ENCODE results near the gene MYO15B.

MYO15B gene

DNA sequence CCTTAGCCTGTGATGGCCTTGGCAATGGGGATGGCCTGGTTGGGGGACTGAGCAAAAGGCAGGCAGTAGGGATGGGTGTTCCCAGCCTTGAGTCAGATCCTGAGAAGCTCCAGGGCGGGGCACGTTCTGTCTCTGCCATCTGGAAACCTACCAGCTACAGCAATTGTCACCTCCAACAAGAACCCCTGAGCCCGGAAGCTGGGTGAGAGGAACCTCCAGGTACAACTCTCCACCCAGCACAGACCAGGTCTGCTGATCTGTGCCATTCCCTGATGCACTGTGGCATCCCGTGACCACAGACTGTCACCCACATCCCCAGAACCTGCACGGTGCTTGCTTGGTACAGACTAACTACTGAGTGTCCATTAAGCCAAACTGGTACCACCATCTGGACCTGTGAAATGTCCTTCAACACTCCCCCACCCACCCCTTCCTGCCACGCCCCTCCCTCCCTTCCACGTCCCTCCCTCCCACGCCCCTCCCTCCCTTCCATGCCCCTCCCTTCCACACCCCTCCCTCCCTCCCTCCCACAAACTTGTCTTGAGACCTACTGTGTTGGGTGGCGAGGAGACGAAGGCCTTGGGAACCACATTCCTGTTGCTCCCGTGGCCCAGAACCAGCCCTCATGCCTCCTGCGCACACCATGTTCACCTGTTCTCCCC lies 16.6 kb downstream of the MYO15B start:
- DNase-seq, result no peak

DNA sequence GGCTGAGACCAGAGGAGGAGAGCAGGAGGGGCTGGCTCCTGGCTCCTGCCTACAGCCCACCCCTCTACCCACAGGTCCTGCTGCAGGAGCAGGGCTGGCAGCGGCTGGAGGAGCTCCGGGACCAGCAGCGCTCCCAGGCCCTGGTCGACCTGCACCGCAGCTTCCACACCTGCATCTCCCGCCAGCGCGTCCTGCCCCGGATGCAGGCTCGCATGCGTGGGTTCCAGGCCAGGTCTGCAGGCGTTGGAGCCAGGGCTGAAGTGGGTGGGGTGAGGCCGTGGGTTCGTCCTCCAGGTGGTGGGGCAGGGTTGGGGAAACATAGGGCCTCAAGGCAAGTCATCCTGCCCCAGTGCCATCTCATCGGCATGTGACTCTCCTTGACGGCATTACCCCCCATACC lies 18.2 kb downstream of the MYO15B start:
- DNase-seq, result no peak

DNA sequence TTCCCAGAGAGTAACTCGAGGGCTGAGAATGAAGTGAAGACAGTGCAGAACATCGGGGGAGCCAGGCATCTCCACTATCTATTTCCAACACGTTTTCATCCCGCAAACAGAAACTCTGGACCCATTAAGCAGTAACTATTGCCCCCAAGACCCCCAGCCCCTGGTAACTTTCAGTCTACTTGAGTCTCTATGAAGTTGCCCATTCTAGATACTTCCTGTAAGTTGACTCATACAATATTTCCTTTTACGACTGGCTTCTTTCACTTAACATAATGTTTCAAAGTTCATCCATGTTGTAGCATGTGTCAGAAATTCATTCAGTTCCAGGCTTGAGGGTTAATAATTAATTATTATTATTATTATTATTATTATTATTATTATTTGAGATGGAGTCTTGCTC lies 19.5 kb downstream of the MYO15B start:
- DNase-seq, result no peak

DNA sequence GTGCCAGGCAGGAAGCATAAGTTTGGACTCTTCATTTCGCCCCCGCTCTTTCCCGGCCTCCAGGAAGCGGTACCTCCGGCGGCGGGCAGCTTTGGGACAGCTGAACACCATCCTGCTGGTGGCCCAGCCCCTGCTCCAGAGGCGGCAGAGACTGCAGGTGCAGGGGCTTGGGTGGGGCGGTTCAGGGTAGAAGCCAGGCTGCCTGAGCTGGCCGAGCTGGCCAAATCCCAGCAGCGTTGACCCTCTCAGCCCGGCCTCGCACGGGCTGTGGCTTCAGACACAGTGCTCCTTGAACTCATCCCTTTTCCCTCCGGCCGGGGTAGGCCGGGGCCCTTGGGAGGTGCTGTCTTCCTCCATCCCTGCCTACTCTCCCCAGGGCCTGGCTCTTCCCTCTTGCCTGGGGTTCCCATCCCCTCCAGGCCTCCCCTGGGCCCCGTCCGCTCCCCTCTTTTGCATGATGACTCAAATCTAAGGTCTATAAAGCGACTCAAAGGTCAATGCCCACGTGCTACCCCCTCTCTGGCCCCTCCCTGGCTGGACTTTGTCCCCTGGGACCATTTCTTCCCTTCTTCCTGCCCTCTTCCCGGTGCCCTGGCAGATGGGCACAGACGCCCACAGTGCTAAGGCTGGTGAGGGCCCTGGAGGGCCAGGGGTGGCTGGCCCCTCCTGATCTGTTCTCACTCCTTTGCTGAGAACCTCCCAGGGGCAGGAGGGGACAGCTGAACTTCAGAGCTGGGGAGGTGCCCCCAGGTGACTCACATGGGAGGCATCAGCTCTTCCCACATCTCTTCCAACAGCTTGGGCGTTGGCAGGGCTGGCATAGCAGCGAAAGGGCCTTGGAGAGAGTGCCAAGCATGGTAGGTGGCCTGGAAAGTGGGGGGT lies 22.7 kb downstream of the MYO15B start:
- no peak for DNase-seq

DNA sequence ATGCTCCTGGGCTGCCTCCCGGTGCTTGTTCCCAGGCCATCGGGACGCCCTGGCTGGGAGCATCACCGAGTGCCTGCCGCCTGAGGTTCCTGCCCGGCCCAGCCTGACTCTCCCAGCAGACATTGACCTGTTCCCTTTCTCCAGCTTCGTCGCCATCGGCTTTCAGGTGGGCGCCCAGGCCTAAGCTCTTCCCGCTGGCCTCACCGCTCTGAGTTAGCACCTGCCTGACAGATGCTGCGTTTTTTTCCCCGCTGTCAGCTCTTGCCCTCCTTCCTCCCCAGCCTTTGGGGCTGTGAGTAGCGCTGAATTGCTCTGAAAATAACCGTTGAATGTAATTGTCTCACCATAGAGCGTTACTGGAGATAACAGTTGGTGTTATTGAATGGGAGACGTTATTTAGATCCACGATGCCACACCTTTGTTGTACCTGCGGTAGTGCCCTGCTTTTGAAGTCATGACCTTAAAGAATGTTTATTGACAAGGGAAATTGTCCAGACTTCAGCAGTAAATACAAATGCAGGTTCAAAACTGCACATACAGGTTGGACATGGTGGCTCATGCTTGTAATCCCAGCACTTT lies 24.3 kb downstream of the MYO15B start:
- DNase-seq, result no peak

DNA sequence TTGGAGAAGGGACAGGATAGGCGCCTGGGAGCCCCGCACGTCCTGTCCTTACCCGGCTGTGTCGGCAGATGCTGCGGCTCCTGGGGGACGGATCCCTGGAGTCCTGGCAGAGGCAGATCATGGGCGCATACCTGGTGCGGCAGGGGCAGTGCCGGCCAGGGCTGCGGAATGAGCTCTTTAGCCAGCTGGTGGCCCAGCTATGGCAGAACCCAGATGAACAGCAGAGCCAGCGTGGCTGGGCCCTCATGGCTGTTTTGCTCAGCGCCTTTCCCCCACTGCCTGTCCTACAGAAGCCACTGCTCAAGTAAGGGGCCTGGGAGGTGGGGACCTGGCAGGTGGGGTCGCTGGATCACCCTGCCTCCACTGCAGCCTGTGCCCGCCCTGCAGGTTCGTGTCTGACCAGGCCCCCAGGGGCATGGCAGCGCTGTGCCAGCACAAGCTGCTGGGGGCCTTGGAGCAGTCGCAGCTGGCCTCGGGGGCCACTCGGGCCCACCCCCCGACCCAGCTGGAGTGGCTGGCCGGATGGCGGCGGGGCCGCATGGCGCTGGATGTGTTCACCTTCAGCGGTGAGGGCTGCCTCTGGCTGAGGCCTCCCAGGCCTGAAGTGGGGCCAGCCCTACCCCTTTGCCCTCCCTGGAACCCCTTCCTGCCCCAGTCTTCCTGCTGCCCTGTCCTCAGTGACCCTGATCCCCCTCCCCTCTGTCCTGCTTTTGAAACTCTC lies 25.5 kb downstream of the MYO15B start:
- no peak for DNase-seq

DNA sequence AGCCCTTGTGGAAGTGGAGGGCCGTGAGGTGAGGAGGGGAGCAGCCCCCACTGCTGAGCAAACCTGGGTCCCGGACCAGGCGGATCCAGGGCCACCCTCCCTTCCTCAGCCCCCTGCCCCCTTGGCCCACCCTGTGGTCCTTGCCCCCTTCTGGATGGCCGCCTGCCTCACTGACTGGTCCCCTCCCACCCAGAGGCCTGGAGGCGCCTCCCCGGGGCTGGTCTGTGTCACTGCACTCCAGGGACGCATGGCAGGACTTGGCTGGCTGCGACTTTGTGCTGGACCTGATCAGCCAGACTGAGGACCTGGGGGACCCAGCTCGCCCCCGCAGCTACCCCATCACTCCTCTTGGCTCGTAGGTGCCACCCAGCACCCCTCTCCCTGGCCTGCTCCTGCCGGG lies 26.4 kb downstream of the MYO15B start:
- DNase-seq, result no peak

DNA sequence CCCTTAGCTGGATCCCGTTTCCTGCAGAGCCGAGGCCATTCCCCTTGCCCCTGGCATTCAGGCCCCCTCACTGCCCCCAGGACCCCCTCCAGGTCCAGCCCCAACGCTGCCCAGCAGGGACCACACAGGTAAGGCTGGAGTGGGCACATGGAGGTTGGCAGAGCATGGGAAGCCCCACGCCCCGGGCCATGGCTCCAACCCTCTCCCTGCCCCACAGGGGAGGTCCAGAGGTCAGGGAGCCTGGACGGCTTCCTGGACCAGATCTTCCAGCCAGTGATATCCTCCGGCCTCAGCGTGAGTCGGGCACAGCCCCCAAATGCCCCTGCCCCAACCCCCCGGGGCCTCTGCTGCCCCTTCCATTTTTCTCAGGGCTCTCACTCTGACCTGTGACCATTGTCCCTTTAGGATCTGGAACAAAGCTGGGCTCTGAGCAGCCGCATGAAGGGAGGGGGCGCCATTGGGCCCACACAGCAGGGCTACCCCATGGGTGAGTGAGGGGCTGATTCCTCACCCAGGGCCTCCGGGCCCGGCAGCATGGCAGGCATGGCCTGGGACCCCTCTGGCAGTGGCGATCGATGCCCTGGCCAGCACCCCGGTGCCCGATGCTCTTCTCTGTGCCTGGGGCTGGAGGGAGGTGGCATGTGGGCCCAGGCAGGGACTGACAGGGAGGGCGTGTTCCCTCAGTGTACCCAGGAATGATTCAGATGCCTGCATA lies 27.1 kb downstream of the MYO15B start:
- no peak for DNase-seq

DNA sequence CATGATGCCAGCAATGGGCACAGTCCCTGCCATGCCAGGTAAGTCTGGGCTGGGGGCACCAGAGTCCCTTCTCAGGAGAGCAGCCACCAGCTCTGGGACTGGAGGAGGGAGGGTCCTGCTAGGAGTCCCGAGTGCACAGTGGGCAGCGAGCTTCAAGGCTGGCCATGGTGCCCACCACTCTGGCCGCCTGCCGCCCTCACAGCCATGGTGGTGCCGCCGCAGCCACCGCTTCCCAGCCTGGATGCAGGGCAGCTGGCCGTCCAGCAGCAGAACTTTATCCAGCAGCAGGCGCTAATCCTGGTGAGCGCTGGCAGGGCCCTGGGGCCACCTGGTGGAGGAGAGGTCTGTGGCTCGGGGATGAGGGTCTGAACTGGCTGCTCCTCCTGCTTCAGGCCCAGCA lies 27.7 kb downstream of the MYO15B start:
- DNase-seq, result no peak

DNA sequence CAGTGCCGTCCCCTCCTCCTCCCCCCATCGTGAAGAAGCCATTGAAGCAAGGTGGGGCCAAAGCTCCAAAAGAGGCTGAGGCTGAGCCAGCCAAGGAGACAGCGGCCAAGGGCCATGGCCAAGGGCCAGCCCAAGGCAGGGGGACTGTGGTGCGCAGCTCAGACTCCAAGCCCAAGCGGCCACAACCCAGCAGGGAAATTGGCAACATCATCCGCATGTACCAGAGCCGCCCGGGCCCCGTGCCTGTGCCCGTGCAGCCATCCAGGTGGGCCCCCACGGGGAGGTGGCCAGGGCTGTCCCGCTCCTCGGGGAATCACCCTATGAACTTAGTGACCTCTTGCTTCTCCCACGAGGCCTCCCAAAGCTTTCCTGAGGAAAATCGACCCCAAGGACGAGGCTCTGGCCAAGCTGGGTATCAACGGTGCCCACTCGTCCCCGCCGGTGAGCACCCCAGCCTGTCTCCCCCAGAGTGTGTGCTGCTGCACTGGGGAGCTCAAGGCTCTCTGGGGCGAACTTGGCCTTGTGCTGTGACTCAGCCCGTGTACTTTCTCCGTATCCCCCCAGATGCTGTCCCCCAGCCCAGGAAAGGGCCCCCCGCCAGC lies 29.0 kb downstream of the MYO15B start:
- DNase-seq, result no peak

DNA sequence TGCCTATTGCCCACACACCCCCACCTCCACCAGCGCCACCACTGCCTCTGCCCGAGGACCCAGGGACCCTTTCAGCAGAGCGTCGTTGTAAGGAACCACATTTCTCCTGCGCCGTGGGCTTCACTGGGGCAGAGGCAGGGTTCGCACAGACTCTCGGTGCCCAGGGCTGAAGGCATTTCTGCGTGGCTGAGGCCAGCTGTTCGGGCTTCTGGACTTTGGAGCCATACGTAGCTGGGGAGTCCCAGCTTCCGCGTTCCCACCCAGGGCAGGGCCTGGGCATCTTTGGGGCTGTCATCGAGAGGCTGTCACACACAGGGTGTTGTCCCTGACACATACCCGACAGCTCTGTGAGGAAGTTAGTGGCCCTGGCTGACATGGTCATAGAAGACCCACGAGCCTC lies 29.6 kb downstream of the MYO15B start:
- DNase-seq, result no peak

DNA sequence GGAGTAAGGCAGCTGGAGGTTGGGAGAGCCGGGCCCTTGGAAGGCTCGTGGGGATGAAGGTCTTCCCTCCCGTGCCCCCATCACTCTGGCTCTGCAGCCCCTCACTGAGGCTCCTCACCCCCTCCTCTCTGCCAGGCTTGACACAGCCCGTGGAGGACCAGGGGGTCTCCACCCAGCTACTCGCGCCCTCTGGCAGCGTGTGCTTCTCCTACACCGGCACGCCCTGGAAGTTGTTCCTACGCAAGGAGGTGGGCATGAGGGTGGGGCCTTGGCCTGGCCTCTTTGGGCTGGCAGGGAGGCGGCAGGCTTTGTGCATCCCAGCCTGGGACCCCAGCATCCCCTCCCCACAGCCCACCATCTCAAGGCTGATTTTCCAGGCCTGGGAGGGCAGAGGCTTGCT lies 30.1 kb downstream of the MYO15B start:
- DNase-seq, result no peak

DNA sequence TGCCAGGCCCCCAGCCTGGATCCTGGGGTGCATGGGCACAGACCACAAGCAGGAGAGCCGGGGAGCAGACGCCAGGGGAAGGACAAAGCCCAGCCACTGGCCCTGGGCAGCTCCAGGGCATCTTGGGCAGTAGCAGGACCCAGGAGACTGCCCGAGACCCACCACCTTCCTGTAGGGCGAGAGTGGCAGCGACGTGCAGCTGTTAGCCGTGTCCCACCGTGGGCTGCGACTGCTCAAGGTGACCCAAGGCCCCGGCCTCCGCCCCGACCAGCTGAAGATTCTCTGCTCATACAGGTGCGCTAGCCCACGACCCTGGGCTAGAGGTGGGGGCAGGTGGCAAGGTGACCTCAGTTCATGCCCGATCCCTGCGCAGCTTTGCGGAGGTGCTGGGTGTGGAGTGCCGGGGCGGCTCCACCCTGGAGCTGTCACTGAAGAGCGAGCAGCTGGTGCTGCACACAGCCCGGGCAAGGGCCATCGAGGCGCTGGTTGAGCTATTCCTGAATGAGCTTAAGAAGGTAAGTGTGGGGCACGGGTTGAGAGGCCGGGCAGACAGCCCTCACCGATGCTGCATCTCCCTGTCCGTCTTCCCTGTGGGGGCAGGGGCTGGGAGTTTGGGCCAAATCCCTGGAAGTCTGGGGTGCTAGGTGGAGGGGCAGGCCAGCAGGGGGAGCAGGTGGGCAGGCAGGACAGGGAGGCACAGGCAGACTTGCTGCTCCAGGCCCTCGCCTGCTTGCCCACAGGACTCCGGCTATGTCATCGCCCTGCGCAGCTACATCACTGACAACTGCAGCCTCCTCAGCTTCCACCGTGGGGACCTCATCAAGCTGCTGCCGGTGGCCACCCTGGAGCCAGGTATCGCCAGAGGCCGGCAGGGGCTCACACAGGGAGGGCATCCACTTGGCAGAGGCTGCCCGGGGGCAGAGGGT lies 32.2 kb downstream of the MYO15B start:
- DNase-seq, result peak; percentile 25

DNA sequence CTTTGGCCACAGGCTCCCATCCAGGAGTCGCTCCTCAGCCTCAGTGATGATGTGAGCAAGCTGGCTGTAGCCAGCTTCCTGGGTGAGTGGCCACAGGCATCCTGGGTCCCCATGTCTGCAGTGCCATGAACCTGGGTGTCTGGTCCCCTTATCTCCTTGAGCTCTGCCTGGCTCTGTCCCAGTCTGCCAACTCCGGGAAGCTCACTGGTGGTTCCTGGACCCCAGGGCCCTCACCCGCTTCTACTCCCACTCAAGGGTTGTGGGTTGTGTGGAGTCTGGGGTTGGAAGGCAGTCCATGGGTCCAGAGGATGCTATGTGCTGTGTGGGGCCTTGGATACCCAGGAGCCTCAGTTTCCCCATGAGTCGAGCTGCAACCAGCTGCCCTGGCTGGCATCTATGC lies 33.9 kb downstream of the MYO15B start:
- no peak for DNase-seq

DNA sequence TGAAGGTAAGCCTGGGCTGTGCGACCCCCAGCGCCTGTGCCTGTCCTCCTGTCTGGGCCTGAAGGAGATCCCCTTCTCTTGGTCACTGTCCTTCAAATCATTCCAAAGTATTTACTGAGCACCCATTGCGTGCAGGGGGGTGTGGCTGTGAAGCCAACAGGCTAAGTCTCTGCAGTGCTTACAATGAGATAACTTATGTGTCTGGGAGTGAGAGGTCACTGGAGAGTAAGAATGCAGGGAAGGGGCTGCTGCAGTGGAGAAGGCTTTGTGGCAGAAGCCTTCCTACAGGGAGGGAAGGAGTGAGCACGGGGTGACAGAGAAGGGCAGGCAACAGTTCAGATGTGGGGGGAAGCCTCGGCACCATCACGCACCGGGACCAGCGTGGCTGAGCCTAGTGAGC lies 34.5 kb downstream of the MYO15B start:
- no peak for DNase-seq

DNA sequence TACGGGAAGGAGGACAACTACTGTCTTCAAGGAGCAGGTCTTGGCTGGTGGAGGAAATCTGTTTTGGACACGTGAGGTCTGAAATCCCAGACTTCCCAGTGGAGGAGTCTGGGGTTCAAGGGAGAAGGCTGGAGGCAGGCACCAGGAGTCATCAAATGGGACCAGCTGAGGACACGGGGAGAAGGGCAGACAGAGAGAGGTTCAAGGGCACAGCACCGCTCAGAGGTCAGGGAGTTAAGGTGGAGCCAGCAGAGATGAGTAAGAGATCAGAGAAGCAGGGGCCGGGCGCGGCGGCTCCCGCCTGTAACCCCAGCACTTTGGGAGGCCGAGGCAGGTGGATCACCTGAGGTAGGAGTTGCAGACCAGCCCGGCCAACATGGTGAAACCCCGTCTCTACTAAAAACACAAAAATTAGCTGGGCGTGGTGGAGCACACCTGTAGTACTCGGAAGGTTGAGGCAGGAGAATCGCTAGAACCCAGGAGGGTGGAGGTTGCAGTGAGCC lies 35.2 kb downstream of the MYO15B start:
- DNase-seq, result no peak

DNA sequence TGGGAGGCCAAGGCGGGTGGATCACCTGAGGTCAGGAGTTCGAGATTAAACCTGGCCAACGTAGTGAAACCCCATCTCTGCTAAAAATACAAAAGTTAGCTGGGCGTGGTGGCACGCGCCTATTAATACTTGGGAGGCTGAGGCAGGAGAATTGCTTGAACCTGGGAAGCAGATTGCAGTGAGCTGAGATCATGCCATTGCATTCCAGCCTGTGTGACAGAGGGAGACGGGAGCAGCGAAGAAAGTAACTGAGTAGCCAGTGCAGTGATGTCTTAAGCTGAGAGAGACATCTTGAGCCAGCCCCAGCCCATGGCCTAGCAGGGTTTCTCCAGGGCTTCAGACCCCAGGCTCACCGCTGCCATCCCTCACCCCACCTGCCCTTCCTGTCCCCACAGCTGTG lies 35.8 kb downstream of the MYO15B start:
- no peak for DNase-seq

DNA sequence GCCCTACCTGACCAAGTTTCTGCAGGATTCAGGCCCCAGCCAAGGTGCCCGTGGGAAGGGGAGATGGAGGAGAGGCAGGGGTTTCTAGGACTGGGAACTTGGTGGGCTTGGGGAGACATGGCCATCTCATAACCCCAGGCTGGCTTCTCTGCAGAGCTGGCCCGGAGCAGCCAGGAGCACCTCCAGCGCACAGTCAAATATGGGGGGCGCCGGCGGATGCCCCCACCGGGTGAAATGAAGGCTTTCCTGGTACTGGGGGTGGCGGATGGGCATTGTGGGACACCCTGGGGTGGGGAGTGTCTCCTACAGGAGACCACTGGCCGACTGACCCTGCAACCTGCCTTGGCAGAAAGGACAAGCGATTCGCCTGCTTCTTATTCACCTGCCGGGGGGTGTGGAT lies 36.4 kb downstream of the MYO15B start:
- no peak for DNase-seq

DNA sequence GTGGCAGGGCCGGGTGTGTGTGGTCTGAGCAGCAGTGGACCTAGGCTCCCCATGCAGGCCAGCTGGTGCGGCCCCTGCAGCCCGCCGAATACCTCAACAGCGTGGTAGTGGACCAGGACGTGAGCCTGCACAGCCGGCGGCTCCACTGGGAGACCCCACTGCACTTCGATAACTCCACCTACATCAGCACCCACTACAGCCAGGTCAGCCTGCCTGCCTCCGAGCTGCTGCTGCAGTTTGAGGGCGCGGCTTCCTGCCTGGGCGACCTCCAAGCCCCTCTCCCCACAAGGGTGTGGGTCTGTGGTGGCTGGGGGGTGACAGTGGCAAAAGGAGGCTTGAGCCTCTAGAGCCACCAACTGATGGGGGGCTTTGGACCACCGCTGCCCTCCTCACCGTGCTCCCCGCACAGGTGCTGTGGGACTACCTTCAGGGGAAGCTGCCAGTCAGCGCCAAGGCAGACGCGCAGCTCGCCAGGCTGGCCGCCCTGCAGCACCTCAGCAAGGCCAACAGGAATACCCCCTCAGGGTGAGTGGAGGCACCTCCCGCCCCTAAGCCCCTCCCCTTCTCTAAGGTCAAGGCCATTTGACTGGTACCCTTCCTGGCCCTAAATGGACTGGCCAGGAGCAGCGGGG lies 37.2 kb downstream of the MYO15B start:
- DNase-seq, result no peak

DNA sequence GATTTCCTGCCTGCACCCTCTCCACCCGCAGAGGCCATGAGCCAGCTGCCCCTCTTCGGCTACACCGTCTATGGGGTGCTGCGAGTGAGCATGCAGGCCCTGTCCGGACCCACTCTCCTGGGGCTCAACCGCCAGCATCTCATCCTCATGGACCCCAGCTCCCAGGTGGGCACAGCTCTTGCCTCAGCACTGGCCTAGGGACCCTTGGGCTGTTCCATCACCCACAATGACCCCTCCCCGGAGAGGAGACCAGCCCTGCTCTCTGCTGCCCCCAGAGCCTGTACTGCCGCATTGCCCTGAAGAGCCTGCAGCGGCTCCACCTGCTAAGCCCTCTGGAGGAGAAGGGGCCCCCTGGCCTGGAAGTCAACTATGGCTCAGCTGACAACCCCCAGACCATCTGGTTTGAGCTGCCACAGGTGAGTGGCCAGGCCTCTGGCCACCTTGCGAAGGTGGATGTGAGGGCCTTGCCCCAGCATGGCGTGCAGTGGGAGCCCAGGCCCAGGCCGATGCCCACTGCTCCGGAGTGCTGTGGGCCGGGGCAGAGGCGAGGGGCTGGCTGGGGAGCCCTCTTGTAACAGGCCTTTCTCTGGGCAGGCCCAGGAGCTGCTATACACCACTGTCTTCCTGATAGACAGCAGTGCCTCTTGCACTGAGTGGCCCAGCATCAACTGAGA lies 38.4 kb downstream of the MYO15B start:
- DNase-seq, result peak; percentile 35

Data from HCEC 1CT (cell line).